SK-N-SH treated with all-trans-retinoic acid at 6 μM for 48 hours (cell line): ENCODE data around the gene TXLNA.

Source experiments
- CREB5 ChIP-seq: fragments of 250-450 bp; sonication (Bioruptor Pico); IDR thresholded peaks from 2 replicates; pipeline ENCODE4 v1.5.1; 2020; ENCODE audit warnings: low read depth, mild to moderate bottlenecking, moderate library complexity
- CSDC2 ChIP-seq: fragments of 250-450 bp; sonication (Bioruptor Pico); IDR thresholded peaks from 2 replicates; pipeline ENCODE4 v1.5.0; 2020; ENCODE audit warnings: mild to moderate bottlenecking, moderate library complexity
- ISL1 ChIP-seq: fragments of 250-450 bp; sonication (Bioruptor Pico); IDR thresholded peaks from 2 replicates; pipeline ENCODE4 v2.1.2; 2022; ENCODE audit warnings: mild to moderate bottlenecking, moderate library complexity
- PATZ1 ChIP-seq: fragments of 250-450 bp; sonication (Bioruptor Pico); IDR thresholded peaks from 2 replicates; pipeline ENCODE4 v1.8.0; 2020; ENCODE audit warnings: mild to moderate bottlenecking, moderate library complexity, borderline replicate concordance
- PPARA ChIP-seq: fragments of 250-450 bp; sonication (Bioruptor Pico); IDR thresholded peaks from 2 replicates; pipeline ENCODE4 v1.5.0; 2020; ENCODE audit warnings: mild to moderate bottlenecking, borderline replicate concordance
- RARB ChIP-seq: fragments of 250-450 bp; sonication (Bioruptor Pico); IDR thresholded peaks from 2 replicates; pipeline ENCODE4 v1.8.0; 2021; ENCODE audit warnings: mild to moderate bottlenecking, moderate library complexity
- SNAI2 ChIP-seq: fragments of 250-450 bp; sonication (Bioruptor Pico); IDR thresholded peaks from 2 replicates; pipeline ENCODE4 v1.5.0; 2020; ENCODE audit warnings: mild to moderate bottlenecking, moderate library complexity
- ZFP30 ChIP-seq: fragments of 450-650 bp; formaldehyde crosslinking; IDR thresholded peaks from 2 replicates; pipeline ENCODE4 v1.5.0; 2022; ENCODE audit warnings: mild to moderate bottlenecking, moderate library complexity
- ZNF70 ChIP-seq: fragments of 450-650 bp; formaldehyde crosslinking; IDR thresholded peaks from 2 replicates; pipeline ENCODE4 v1.5.0; 2020; ENCODE audit warnings: mild to moderate bottlenecking, moderate library complexity
- ZNF8 ChIP-seq: fragments of 450-650 bp; formaldehyde crosslinking; IDR thresholded peaks from 2 replicates; pipeline ENCODE4 v1.5.0; 2020; ENCODE audit warnings: mild to moderate bottlenecking, moderate library complexity

- TF ChIP-seq ZNF70 (no peak), PATZ1 (CRISPR knock-in tag) (no peak), CSDC2 (CRISPR knock-in tag) (no peak), PPARA (no peak), CREB5 (no peak), ZNF8 (CRISPR knock-in tag) (no peak), ZFP30 (CRISPR knock-in tag) (no peak), RARB (CRISPR knock-in tag) (no peak), SNAI2 (no peak), ISL1 (CRISPR knock-in tag) (no peak)
Measured at GRCh38 chr1:32234792-32235191, 55.3 kb downstream of the TXLNA start.
